NT2/D1 (cell line): Measurements from ENCODE around the gene MEGF8.

ENCODE experiments used
- SUZ12 ChIP-seq: IDR thresholded peaks from 2 replicates; pipeline ENCODE4 v1.6.1; 2011; ENCODE audit not compliant: insufficient read length, insufficient read depth; ENCODE audit errors: extremely low read depth
- YY1 ChIP-seq: IDR thresholded peaks from 2 replicates; pipeline ENCODE4 v1.6.1; 2011; ENCODE audit not compliant: insufficient read length, insufficient read depth

- TF ChIP-seq YY1 (no peak), SUZ12 (no peak)
Measured at GRCh38 chr19:42422901-42423461, 97.5 kb downstream of the MEGF8 start.
